Sigmoid colon (tissue), 7 donors: ENCODE results near the gene MDH1B. TPM values are rescaled to one million over a fixed set of nuclear protein-coding genes. Genes with fewer than 3 reads are reported as not detected.

ENCODE experiments used
- DNase-seq: peaks from one replicate; pipeline ENCODE4 v3.0.0-alpha.2; 2019
- H3K27ac ChIP-seq, 4 donors: fragments of 200-600 bp; sonication (generic); one replicate each; pipeline ENCODE4 v1.5.1; 2016 to 2019; ENCODE audit warnings: mild to moderate bottlenecking in 1 of 4
- H3K27me3 ChIP-seq, 3 donors: fragments of 200-600 bp; sonication (generic); one replicate each; pipeline ENCODE4 v1.5.1; 2019; ENCODE audit warnings: mild to moderate bottlenecking in 1 of 3
- H3K36me3 ChIP-seq, 4 donors: fragments of 200-600 bp; sonication (generic); one replicate each; pipeline ENCODE4 v1.5.1; 2016 to 2019
- H3K4me1 ChIP-seq, 4 donors: fragments of 200-600 bp; sonication (generic); one replicate each; pipeline ENCODE4 v1.5.1; 2017 to 2019
- H3K4me3 ChIP-seq, 4 donors: fragments of 200-600 bp; sonication (generic); one replicate each; pipeline ENCODE4 v1.5.1; 2017 to 2019; ENCODE audit warnings: mild to moderate bottlenecking in 2 of 4, moderate library complexity in 1 of 4
- H3K9me3 ChIP-seq, 4 donors: fragments of 200-600 bp in 3 of 4; sonication (generic) in 3 of 4; one replicate each; pipeline versions ENCODE4 v1.5.1 to v1.6.1; 2013 to 2019
- EP300 ChIP-seq, 4 donors: sonication (generic); formaldehyde crosslinking; IDR thresholded peaks; one replicate each; pipeline ENCODE4 v1.6.1; 2017; ENCODE audit warnings: antibody characterized with exemption in 4 of 4
- POLR2A ChIP-seq, 2 donors: fragments of 450-650 bp; IDR thresholded peaks; one replicate each; pipeline ENCODE4 v1.6.1; 2016; ENCODE audit warnings: antibody characterized with exemption in 2 of 2, mild to moderate bottlenecking in 2 of 2, moderate library complexity in 2 of 2
- POLR2AphosphoS5 ChIP-seq, 4 donors: sonication (generic); formaldehyde crosslinking; IDR thresholded peaks; one replicate each; pipeline ENCODE4 v1.6.1; 2017; ENCODE audit warnings: antibody characterized with exemption in 4 of 4
- WGBS, 2 donors: extraction: QIAGEN DNeasy Blood & Tissue Kit; methylation state at CpG; one replicate each; pipeline ENCODE4 v1.1.7; 2013; 5-methylcytosine and 5-hydroxymethylcytosine counted together
- intact Hi-C: fragments of 100-400 bp; cut with DNase I; formaldehyde crosslinking; loops from one replicate; pipeline ENCODE4 v1.15.1; 2023
- polyA plus RNA-seq, 3 donors: library from polyadenylated mRNA; stranded (reverse); fragments of 200-250 nt; gene quantifications; one replicate each; pipeline ENCODE4 v1.2.3, GENCODE V29; 2013
- total RNA-seq, 4 donors: library from RNA; depleted of rRNA; stranded (reverse); fragments of >200 nt; gene quantifications; one replicate each; pipeline ENCODE4 v1.1.0, GENCODE V29; 2016
- TF ChIP-seq, protein P1 (sequence below), 4 experiments: fragments of 450-650 bp in 3 of 4; fragments of 200-600 bp in 1 of 4; IDR thresholded peaks; one replicate each; pipeline ENCODE4 v1.5.1; 2016 to 2019; ENCODE audit warnings: antibody characterized with exemption in 4 of 4, mild to moderate bottlenecking in 3 of 4, moderate library complexity in 2 of 4
- donor health status: healthy with polysubstance abuse.
- donor health status: Bipolar disorder and iron deficiency.
- donor health status: healthy.

The MDH1B gene
- total and polyA plus RNA-seq, 7 donors = 0.28 to 2.2 (median 1.4) TPM; not detected in 2

DNA sequence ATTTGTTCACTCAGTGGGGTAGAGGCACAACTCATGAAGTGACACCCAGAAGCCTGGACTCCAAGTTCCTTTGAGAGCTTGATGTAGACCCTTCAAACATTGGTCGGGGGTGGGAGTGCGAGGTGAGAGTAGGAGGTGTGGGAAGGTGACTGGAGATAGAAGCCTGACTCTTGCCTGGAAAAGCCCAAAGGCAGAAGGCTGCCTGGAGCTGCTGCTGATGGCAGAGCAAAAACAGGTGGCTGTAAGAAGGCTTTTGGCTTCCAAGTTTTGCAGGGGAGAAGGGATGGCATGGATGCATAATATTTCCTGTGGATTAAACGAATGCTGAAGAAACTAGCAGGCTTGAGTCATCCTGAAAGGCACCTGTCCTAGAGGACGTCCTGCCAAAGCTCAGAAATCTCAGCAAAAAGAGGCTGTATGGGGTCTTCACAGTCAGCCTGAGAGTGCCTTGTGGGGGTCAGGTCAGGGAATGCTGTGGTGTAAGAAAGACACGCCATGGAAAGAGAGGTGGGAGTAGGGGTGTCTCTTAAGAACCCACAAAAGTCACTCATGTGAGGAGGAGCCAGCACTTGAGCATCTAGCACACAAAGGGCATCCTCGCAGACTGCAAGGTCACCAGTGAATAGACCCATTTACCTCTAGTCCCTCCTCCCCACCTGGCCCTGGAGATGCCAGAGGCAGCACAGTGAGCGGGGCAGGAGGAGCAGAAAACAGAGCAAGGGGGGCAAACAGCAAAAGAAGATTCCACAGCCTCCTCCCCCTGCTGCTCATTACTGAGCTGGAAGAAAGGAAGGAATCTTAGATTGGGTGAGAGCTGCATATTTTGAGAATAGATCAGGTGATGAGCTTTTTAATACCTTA lies 37.8 kb upstream of the MDH1B start:
- H3K36me3 ChIP-seq = no peaks in the 10 kb centered on the region
- H3K9me3 ChIP-seq = no peaks in the 10 kb centered on the region
- no peak for DNase-seq
- H3K27ac ChIP-seq = no peak overlapping the region
- no peak for TF ChIP-seq POLR2AphosphoS5 (IDR thresholded peaks at IDR 0.05)
- TF ChIP-seq EP300 (IDR thresholded peaks at IDR 0.05) = no peak
- TF ChIP-seq POLR2A (IDR thresholded peaks at IDR 0.05) = no peak
- TF ChIP-seq, protein P1, sequence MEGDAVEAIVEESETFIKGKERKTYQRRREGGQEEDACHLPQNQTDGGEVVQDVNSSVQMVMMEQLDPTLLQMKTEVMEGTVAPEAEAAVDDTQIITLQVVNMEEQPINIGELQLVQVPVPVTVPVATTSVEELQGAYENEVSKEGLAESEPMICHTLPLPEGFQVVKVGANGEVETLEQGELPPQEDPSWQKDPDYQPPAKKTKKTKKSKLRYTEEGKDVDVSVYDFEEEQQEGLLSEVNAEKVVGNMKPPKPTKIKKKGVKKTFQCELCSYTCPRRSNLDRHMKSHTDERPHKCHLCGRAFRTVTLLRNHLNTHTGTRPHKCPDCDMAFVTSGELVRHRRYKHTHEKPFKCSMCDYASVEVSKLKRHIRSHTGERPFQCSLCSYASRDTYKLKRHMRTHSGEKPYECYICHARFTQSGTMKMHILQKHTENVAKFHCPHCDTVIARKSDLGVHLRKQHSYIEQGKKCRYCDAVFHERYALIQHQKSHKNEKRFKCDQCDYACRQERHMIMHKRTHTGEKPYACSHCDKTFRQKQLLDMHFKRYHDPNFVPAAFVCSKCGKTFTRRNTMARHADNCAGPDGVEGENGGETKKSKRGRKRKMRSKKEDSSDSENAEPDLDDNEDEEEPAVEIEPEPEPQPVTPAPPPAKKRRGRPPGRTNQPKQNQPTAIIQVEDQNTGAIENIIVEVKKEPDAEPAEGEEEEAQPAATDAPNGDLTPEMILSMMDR (IDR thresholded peaks at IDR 0.05) = no peak
- peaks cover 0 to 15% (median 8%) of the 10 kb centered on the region in 4 donors for H3K4me1 ChIP-seq
- intact Hi-C loops = loop anchor here (5.0 to 10.0 kb wide), 3 partner anchors 164 to 542 kb away; no protein-coding TSS in a partner anchor
- H3K27me3 ChIP-seq = no peaks in the 10 kb centered on the region
- 89 to 92% methylated on average over 7 of the region's 7 CpGs for WGBS, 2 donors
- no peak overlapping the region for H3K4me3 ChIP-seq

DNA sequence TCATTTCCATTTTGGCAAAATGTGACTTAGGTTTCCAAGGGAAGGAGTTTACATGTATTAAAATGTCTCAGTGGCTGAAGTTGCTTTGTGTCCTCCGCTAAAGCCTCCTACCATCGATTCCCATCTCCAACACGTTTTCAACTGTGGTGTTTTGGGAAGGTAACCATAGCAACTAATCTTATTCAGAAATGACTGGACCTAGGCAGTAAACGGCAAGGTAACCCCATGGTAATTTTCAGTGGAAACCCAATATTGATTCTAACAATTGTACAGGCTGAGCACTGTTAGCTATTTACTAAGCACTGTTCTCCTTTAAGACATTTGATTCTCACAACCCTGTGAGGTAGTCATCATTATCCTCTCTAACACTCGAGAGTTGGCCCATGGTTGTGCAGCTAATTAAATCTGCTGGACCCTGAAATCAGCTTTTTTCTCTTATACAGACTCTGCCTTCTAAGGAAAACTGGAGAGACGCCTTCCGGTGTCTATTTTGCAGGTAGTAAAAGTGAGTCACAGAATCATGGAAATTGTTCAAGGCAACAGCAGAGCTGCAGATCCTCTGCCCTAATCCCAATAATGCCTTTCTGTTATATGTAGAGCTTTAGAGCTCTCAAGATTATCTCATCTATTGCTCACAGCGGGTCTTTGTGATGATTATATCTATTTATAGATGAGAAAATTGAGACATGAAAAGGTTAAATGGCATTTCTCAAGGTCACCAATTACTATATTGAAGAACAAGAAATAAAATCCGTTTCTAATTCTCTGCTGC lies 36.5 kb upstream of the MDH1B start:
- Histone ChIP-seq H3K27ac (no peak overlapping the region), H3K27me3 (no peaks in the 10 kb centered on the region), H3K4me3 (no peak overlapping the region), H3K4me1 (peaks cover 0 to 15% (median 8%) of the 10 kb centered on the region in 4 donors), H3K36me3 (peaks cover 0 to 1% (median 0%) of the 10 kb centered on the region in 4 donors), H3K9me3 (no peaks in the 10 kb centered on the region)
- DNase-seq = no peak
- TF ChIP-seq POLR2AphosphoS5 (IDR thresholded peaks at IDR 0.05) (no peak), EP300 (IDR thresholded peaks at IDR 0.05) (no peak)
- TF ChIP-seq, protein P1 (IDR thresholded peaks at IDR 0.05) = no peak
- 85 to 86% methylated on average over 9 of the region's 9 CpGs for WGBS, 2 donors
- intact Hi-C loops = loop anchor here (5.0 to 10.0 kb wide), 3 partner anchors 166 to 543 kb away; no protein-coding TSS in a partner anchor

DNA sequence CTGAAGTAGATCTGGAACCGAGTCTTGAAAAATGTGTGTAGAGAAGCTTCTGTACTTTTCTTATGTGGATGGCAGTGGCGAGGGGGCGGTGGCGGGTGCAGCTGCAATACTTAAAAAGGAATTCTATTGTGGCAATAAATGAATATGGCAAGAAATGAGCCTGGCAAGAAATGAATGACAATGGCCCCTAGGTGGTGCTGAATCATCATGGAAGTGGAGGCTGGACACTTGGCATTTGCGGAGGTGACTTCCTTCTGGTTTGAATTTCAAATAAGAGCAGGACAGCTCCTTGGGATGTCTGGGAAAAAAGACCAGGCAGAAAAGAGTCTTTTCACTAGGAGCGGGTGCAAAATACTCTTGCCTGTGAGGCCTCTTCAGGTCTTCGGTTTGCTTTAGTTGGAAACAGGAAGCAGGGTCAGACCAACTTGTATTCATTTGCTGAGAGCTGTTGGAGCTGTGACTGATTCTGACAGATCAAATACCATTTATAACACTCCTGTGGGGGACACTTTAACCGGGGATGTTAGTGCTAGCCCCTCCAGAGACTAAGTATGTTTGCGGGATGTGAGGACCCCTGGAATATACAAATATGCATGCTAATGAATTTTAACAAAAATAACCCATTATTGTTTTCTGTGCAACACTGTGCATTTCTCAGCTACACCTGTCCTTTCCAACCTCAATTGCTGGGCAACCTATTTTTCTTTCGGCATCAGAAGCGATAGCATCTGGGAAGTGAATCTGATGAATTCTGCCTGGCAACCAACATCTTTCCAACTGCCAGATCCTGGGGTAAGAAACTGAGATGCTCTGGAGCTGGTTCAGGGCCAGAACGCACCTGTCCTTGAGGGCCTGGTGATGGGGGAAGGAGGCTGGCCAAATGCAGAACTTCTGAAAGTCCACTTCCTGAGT lies 35.6 kb upstream of the MDH1B start:
- H3K9me3 ChIP-seq = no peaks in the 10 kb centered on the region
- DNase-seq = peak; percentile 83
- intact Hi-C loops = loop anchor here (1.0 to 10.0 kb wide), 4 partner anchors 167 to 673 kb away; no protein-coding TSS in a partner anchor

More for the DNA sequence above, 35.6 kb upstream of the MDH1B start:
- Histone ChIP-seq H3K27ac (peak overlapping the region in 2 of 4 donors; percentile 4 to 44), H3K27me3 (no peaks in the 10 kb centered on the region), H3K4me1 (peaks cover 0 to 15% (median 8%) of the 10 kb centered on the region in 4 donors), H3K4me3 (no peak overlapping the region), H3K36me3 (peaks cover 0 to 10% (median 0%) of the 10 kb centered on the region in 4 donors)
- TF ChIP-seq EP300 (IDR thresholded peaks at IDR 0.05) (no peak), POLR2AphosphoS5 (IDR thresholded peaks at IDR 0.05) (peak in 2 of 4 donors; percentile 9 to 24), POLR2A (IDR thresholded peaks at IDR 0.05) (no peak)
- TF ChIP-seq, protein P1 (IDR thresholded peaks at IDR 0.05) = peak; percentile 40 to 66 (median 56)
- 35 to 36% methylated on average over 12 of the region's 12 CpGs for WGBS, 2 donors
